ENCODE data around the gene MYOZ2.

DNA sequence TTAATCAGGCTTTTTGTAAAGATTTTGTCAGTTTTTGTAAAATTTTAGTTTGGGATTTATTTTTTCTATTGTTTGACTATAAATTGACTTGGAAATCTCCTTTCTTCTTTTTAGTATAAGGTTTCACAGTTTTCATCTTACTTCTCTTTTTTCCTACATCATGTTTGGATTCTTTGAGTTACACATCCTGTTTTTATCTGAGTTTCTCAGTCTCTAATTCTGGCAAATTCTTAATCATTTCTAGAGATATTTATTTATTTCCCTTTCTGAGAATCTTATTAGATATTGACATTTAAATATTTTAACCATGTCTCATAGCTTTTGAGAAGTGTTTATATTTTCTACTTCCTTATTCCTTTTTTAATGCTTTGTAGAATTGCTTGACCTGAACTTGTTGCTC, 97.6 kb downstream of the MYOZ2 start:
- no peak for TF ChIP-seq POLR2A (IDR thresholded peaks at IDR 0.05; ENCODE audit: low read depth, low read length)
- TF ChIP-seq TAF1 (IDR thresholded peaks at IDR 0.05; ENCODE audit: borderline replicate concordance, low read depth, low read length) = no peak

Data from GM12892 (cell line).